Kidney (tissue), 14 donors: ENCODE measurements around the gene ARMH4. TPM values are rescaled to one million over a fixed set of nuclear protein-coding genes. Genes with fewer than 3 reads are reported as not detected.

Experiments used
- DNase-seq, 5 donors: peaks; one replicate each; pipeline ENCODE4 v3.0.0-alpha.2; 2013 to 2020
- FAIRE-seq: peaks from 2 replicates; lab custom pipeline; 2012; peaks lifted over from hg19 to GRCh38; lab: Jason Lieb, UNC
- H3K27ac ChIP-seq, 2 donors: one replicate each; pipeline ENCODE4 v1.7.0; 2013; ENCODE audit warnings: low read depth in 2 of 2, low read length in 2 of 2, inconsistent platforms in 1 of 2
- H3K27me3 ChIP-seq: one replicate; pipeline ENCODE4 v1.7.1; 2013; ENCODE audit warnings: low read length, inconsistent platforms; ENCODE audit not compliant: control insufficient read depth, insufficient read depth
- H3K36me3 ChIP-seq, 3 donors: one replicate each; pipeline versions ENCODE4 v1.7.0 to v1.7.1; 2013; ENCODE audit warnings: low read length in 3 of 3, control low read depth in 1 of 3, inconsistent platforms in 1 of 3; ENCODE audit not compliant: insufficient read depth in 3 of 3, control insufficient read depth in 2 of 3
- H3K4me1 ChIP-seq, 3 donors: one replicate each; pipeline versions ENCODE4 v1.7.0 to v1.7.1; 2013; ENCODE audit warnings: low read length in 3 of 3, inconsistent platforms in 1 of 3, low read depth in 1 of 3; ENCODE audit not compliant: control insufficient read depth in 2 of 3, insufficient read depth in 2 of 3
- H3K4me3 ChIP-seq, 3 donors: one replicate each; pipeline versions ENCODE4 v1.7.0 to v1.8.1; 2013; ENCODE audit warnings: low read length in 3 of 3, control low read depth in 1 of 3, inconsistent platforms in 1 of 3
- H3K9ac ChIP-seq, 3 donors: one replicate each; pipeline versions ENCODE4 v1.7.0 to v1.7.1; 2013; ENCODE audit warnings: low read length in 3 of 3, control low read depth in 1 of 3, inconsistent platforms in 1 of 3
- H3K9me3 ChIP-seq, 3 donors: one replicate each; pipeline versions ENCODE4 v1.7.0 to v1.7.1; 2013; ENCODE audit warnings: low read length in 3 of 3, control low read depth in 1 of 3, inconsistent platforms in 1 of 3; ENCODE audit not compliant: control insufficient read depth in 2 of 3, insufficient read depth in 1 of 3
- intact Hi-C: fragments of 100-400 bp; cut with DNase I; formaldehyde crosslinking; loops from one replicate; pipeline ENCODE4 v1.11.1; 2022
- polyA plus RNA-seq: library from polyadenylated mRNA; stranded (reverse); fragments of 350-450 nt; fragmentation: Illumina TruSeq; extraction: RNeasy Lipid Tissue Mini Kit (QIAGEN cat#74804); gene quantifications from one replicate; pipeline ENCODE4 v1.2.3, GENCODE V29; 2014; ENCODE audit warnings: low read depth, low replicate concordance; ENCODE audit not compliant: insufficient read depth
- total RNA-seq: library from RNA; stranded (reverse); fragmentation: NEBNext Ultra II Directional; extraction: Animal tissue kit (Norgen Biotek cat#: 25700); gene quantifications from one replicate; pipeline ENCODE4 v1.2.1, GENCODE V29; 2021
- TF ChIP-seq, protein P1 (sequence below): IDR thresholded peaks from 3 replicates; pipeline ENCODE4 v1.5.1; 2012; ENCODE audit warnings: mild to moderate bottlenecking, moderate library complexity, borderline replicate concordance; ENCODE audit not compliant: insufficient read depth; ENCODE audit errors: extremely low read depth
- donor health status: control.
- donor health status: control.
- donor health status: control.
- donor health status: control.
- donor health status: control.
- donor health status: DM: yes; HTN: yes; CAD: no.
- donor health status: Normal renal cell carcinoma (clear cell type).

ARMH4 gene
- total and polyA plus RNA-seq, 2 donors from 2014 or later, result 4.9 to 14.2 TPM

DNA sequence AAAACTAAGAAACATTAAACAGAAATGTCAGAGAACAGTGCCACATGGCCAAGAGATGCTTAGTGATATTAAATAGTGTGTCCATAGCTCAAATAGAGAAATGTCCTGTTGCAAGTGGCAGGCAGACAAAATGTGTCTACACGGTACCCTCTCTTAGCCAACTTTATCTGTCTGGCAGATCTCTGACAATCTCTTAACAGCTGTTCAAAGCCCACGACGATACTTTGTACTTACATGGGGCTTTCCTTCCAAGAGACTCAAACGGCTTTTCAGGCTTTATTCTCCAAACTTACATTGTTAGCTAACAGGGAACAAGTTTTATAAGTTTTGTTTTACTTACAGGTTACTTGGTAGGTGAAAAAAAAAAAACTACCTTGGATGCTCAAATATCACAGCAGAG is 45.6 kb downstream of the ARMH4 start:
- H3K9ac ChIP-seq, result no peak overlapping the region
- no peak for FAIRE-seq
- H3K27me3 ChIP-seq, result no peaks in the 10 kb centered on the region
- TF ChIP-seq, protein P1, sequence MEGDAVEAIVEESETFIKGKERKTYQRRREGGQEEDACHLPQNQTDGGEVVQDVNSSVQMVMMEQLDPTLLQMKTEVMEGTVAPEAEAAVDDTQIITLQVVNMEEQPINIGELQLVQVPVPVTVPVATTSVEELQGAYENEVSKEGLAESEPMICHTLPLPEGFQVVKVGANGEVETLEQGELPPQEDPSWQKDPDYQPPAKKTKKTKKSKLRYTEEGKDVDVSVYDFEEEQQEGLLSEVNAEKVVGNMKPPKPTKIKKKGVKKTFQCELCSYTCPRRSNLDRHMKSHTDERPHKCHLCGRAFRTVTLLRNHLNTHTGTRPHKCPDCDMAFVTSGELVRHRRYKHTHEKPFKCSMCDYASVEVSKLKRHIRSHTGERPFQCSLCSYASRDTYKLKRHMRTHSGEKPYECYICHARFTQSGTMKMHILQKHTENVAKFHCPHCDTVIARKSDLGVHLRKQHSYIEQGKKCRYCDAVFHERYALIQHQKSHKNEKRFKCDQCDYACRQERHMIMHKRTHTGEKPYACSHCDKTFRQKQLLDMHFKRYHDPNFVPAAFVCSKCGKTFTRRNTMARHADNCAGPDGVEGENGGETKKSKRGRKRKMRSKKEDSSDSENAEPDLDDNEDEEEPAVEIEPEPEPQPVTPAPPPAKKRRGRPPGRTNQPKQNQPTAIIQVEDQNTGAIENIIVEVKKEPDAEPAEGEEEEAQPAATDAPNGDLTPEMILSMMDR, result no peak
- H3K4me3 ChIP-seq, result no peak overlapping the region
- DNase-seq, result no peak
- intact Hi-C loops, result no loop called here
- no peaks in the 10 kb centered on the region for H3K4me1 ChIP-seq
- H3K36me3 ChIP-seq, result no peaks in the 10 kb centered on the region
- no peaks in the 10 kb centered on the region for H3K9me3 ChIP-seq
- no peak overlapping the region for H3K27ac ChIP-seq

DNA sequence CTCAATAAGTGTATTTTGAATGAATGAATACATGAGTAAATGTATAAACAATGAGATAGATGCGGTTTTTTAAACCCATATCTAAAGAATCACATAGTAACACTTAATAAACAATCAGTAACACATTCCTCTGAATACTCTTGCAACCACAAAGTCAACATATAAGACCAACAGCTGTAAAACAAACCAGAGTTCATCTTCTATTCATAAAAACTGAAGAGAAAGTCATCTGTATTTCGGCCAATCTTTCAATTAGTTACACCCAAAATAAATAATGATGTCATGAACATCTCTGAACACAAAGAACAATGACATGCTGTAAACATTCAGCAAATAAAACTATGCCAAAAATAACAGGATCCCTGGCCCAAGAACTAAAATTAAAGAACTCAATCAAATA is 47.2 kb downstream of the ARMH4 start:
- H3K9me3 ChIP-seq, result no peaks in the 10 kb centered on the region
- DNase-seq (peak in 2 of 5 donors; percentile 10 to 56), FAIRE-seq (no peak)
- intact Hi-C loops, result no loop called here
- H3K9ac ChIP-seq, result no peak overlapping the region
- no peaks in the 10 kb centered on the region for H3K4me1 ChIP-seq
- no peak overlapping the region for H3K27ac ChIP-seq
- no peaks in the 10 kb centered on the region for H3K36me3 ChIP-seq
- H3K27me3 ChIP-seq, result no peaks in the 10 kb centered on the region
- no peak overlapping the region for H3K4me3 ChIP-seq
- TF ChIP-seq, protein P1, result no peak

DNA sequence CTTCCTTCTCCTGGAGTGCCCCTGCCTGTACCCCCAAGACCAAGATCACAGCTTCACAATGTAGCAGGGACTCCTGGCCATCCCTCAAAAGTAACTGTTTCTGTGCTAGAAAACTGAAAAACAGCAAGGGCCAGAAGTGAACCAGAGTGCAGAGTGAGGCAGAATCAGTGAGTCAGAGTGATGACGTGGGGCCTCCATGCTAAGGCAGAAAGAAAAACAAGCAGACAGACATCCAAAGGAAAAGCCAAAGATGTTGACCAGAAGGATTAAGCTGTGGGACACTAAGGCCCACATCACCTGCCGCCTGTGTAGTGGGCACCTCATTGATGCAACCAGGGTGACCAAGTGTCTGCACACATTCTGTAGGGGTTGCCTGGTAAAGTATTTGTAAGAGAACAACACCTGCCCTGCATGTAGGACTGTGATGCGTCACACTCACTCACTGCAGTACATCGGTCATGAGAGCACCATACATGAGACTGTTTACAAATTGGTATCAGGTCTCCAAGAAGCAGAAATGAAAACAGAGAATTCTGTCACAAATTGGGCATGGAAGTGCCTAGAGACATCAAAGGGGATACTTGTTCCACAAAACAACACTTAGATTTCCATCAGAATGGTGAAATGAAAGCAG is 51.2 kb downstream of the ARMH4 start:
- Histone ChIP-seq H3K9me3 (no peaks in the 10 kb centered on the region), H3K4me3 (no peak overlapping the region), H3K9ac (no peak overlapping the region), H3K36me3 (no peaks in the 10 kb centered on the region), H3K4me1 (no peaks in the 10 kb centered on the region), H3K27ac (no peak overlapping the region), H3K27me3 (no peaks in the 10 kb centered on the region)
- FAIRE-seq, result no peak
- TF ChIP-seq, protein P1, result no peak
- DNase-seq, result no peak
- intact Hi-C loops, result no loop called here

DNA sequence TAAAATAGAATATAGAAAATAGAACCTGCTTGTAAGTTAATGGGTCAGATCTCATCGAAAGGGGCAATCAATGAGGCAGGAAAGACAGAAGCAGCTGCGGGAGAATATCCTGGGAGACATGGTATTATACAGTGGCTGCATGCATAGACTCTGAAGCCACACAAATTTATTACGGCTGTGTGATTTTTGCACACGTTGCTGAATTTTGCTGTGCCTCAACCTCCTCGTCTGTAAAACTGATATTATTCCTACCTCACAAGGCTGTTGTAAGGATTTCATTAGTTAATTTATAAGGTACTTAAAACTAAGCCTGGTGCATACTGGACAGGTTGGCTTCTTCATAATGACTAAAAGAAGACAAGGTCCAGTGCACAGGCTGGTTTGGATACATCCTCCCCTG is 52.3 kb downstream of the ARMH4 start:
- H3K27me3 ChIP-seq, result no peaks in the 10 kb centered on the region
- H3K9ac ChIP-seq, result no peak overlapping the region
- H3K9me3 ChIP-seq, result no peaks in the 10 kb centered on the region
- no peaks in the 10 kb centered on the region for H3K4me1 ChIP-seq
- no peaks in the 10 kb centered on the region for H3K36me3 ChIP-seq
- FAIRE-seq (no peak), DNase-seq (no peak)
- H3K27ac ChIP-seq, result no peak overlapping the region
- no peak overlapping the region for H3K4me3 ChIP-seq
- intact Hi-C loops, result no loop called here
- TF ChIP-seq, protein P1, result no peak
